K562 (cell line): Measurements from ENCODE around the gene FBN3. TPM values are rescaled to one million over a fixed set of nuclear protein-coding genes. Genes with fewer than 3 reads are reported as not detected.

Experiments
- ATAC-seq: fragments of 200-7000 bp; cut with Tn5 transposase; 3 replicates; pipeline ENCODE4 v1.9.1; 2020; ENCODE audit warnings: moderate library complexity
- BruUV-seq: library from RNA; stranded (reverse); fragments of 400-500 nt; replicated peaks from 2 replicates; lab custom pipeline; 2021; lab: Mats Ljungman, UMichigan
- CTCF ChIA-PET: fragments of 300-600 bp; formaldehyde crosslinking; extraction: SDS; loops from one replicate; lab custom pipeline; 2021; ENCODE audit warnings: low intra/inter-chr PET ratio; lab: Yijun Ruan, JAX
- POLR2A ChIA-PET: fragments of 300-600, 350-650 bp; sonication (Branson Sonifier 250); formaldehyde crosslinking; extraction: SDS; loops from one replicate; lab custom pipeline; 2021; ENCODE audit warnings: antibody characterized with exemption, inconsistent platforms; lab: Yijun Ruan, JAX
- DNase-seq, 4 experiments: peaks; one replicate each; pipeline versions ENCODE4 v3.0.0 to v3.0.0-alpha.2; 2011 to 2018; ENCODE audit warnings: low spot score in 3 of 4, mixed read lengths in 3 of 4; ENCODE audit errors: extremely low read depth in 1 of 4
- FAIRE-seq: peaks from 2 replicates; lab custom pipeline; 2011; peaks lifted over from hg19 to GRCh38; lab: Jason Lieb, UNC
- H2AFZ ChIP-seq: 2 replicates; pipeline ENCODE4 v1.6.0; 2011; ENCODE audit warnings: low read depth, low read length, control low read depth, inconsistent platforms
- H3K27ac ChIP-seq: fragments of 200-600 bp; 3 replicates; pipeline ENCODE4 v1.8.0; 2011; ENCODE audit warnings: low read depth, mild to moderate bottlenecking, control low read depth, inconsistent platforms, low read length, moderate library complexity, mixed read lengths; ENCODE audit errors: extremely low read depth
- H3K27me3 ChIP-seq, 2 experiments: fragments of 300-600 bp in 1 of 2; 2 replicates in 1 of 2; 3 replicates in 1 of 2; pipeline versions ENCODE4 v1.6.0 to v1.8.0; 2011; ENCODE audit warnings: inconsistent platforms in 2 of 2, low read length in 2 of 2, mild to moderate bottlenecking in 1 of 2, mixed read lengths in 1 of 2, moderate library complexity in 1 of 2; ENCODE audit not compliant: control insufficient read depth in 2 of 2, insufficient read depth in 2 of 2
- H3K36me3 ChIP-seq: fragments of 300-600 bp; 3 replicates; pipeline ENCODE4 v1.8.0; 2011; ENCODE audit warnings: mild to moderate bottlenecking, low read length, inconsistent platforms; ENCODE audit not compliant: control insufficient read depth, insufficient read depth
- H3K4me1 ChIP-seq, 2 experiments: fragments of 200-600 bp in 1 of 2; replicated peaks in 1 of 2; 2 replicates in 1 of 2; 3 replicates in 1 of 2; pipeline versions ENCODE4 v1.5.1 to v1.8.0; 2011; ENCODE audit warnings: inconsistent platforms in 2 of 2, low read length in 2 of 2, mild to moderate bottlenecking in 1 of 2, mixed read lengths in 1 of 2, moderate library complexity in 1 of 2; ENCODE audit not compliant: control insufficient read depth in 2 of 2, insufficient read depth in 2 of 2
- H3K4me2 ChIP-seq: 2 replicates; pipeline ENCODE4 v1.6.1; 2011; ENCODE audit warnings: low read length, control low read depth, inconsistent platforms, mixed read lengths; ENCODE audit not compliant: insufficient read depth
- H3K4me3 ChIP-seq: fragments of 200-600 bp; sonication (generic), shearing (Covaris generic); 2 replicates; pipeline ENCODE4 v1.5.1; 2016; ENCODE audit warnings: control low read depth, inconsistent platforms
- H3K79me2 ChIP-seq: fragments of 200-600 bp; 3 replicates; pipeline ENCODE4 v1.8.0; 2011; ENCODE audit warnings: low read length, inconsistent platforms; ENCODE audit not compliant: control insufficient read depth, insufficient read depth
- H3K9ac ChIP-seq, 2 experiments: 2 replicates each; pipeline versions ENCODE4 v1.6.0 to v1.6.1; 2011; ENCODE audit warnings: low read depth in 2 of 2, low read length in 2 of 2, control low read depth in 1 of 2, inconsistent platforms in 1 of 2, mild to moderate bottlenecking in 1 of 2, mixed read lengths in 1 of 2; ENCODE audit not compliant: insufficient read depth in 1 of 2
- H3K9me1 ChIP-seq: one replicate; pipeline ENCODE4 v1.6.0; 2011; ENCODE audit warnings: inconsistent platforms, mild to moderate bottlenecking, low read length, moderate library complexity; ENCODE audit not compliant: control insufficient read depth, insufficient read depth
- H3K9me3 ChIP-seq: replicated peaks from 2 replicates; pipeline ENCODE4 v1.5.1; 2011; ENCODE audit warnings: low read depth, low read length, inconsistent platforms; ENCODE audit not compliant: control insufficient read depth, insufficient read depth
- H4K20me1 ChIP-seq: replicated peaks from 2 replicates; pipeline ENCODE4 v1.6.1; 2011; ENCODE audit warnings: low read length, inconsistent platforms, mixed read lengths; ENCODE audit not compliant: control insufficient read depth, insufficient read depth
- CBFA2T3 ChIP-seq: fragments of 450-650 bp; IDR thresholded peaks from 2 replicates; pipeline ENCODE4 v1.6.1; 2017
- IFI16 ChIP-seq: fragments of 250-450 bp; sonication (Bioruptor Pico); IDR thresholded peaks from 2 replicates; pipeline ENCODE4 v2.1.2; 2022; ENCODE audit warnings: mild to moderate bottlenecking, inconsistent platforms
- PHF8 ChIP-seq: fragments of 200-600 bp; sonication (generic); IDR thresholded peaks from 2 replicates; pipeline ENCODE4 v1.6.1; 2012; ENCODE audit warnings: mixed run types, mild to moderate bottlenecking, inconsistent platforms, low read length, moderate library complexity, borderline replicate concordance
- PML ChIP-seq: IDR thresholded peaks from 2 replicates; pipeline ENCODE4 v1.6.1; 2012; ENCODE audit warnings: low read length, inconsistent platforms
- SRSF3 ChIP-seq: fragments of 200-400 bp; formaldehyde crosslinking; IDR thresholded peaks from 2 replicates; pipeline ENCODE4 v1.6.1; 2016; ENCODE audit warnings: mild to moderate bottlenecking, low read length, moderate library complexity; ENCODE audit not compliant: insufficient read depth
- ZNF175 ChIP-seq: fragments of 200-800 bp; sonication (Bioruptor generic); IDR thresholded peaks from 2 replicates; pipeline ENCODE4 v1.6.1; 2016; ENCODE audit warnings: low read depth, mild to moderate bottlenecking, missing genetic modification characterization, missing compliant biosample characterization
- WGBS: fragments of 100-300 bp; shearing (Covaris generic); methylation state at CpG from one replicate; pipeline ENCODE4 v1.1.6; 2016; ENCODE audit warnings: low coverage, mixed read lengths; ENCODE audit not compliant: insufficient coverage; ENCODE audit errors: missing lambda C conversion rate; 5-methylcytosine and 5-hydroxymethylcytosine counted together
- in situ Hi-C: fragments of 300-500 bp; cut with MboI; formaldehyde crosslinking; loops from 4 replicates; pipeline ENCODE4 v1.15.0; 2018; ENCODE audit warnings: inconsistent platforms, mixed read lengths
- intact Hi-C: fragments of 100-400 bp; cut with micrococcal nuclease; formaldehyde crosslinking; loops from 2 replicates; pipeline ENCODE4 v1.14.2; 2022
- polyA plus RNA-seq, 8 experiments: library from polyadenylated mRNA; depleted of rRNA in 4 of 8; stranded (reverse) in 5 of 8; unstranded in 3 of 8; fragments of >200 nt; fragmentation: Nextera tagmentation in 2 of 8; fragmentation: Illumina TruSeq in 1 of 8; extraction: Ambion mirVana in 2 of 8; extraction: Trizol in 1 of 8; gene quantifications; 2 replicates each; pipeline versions ENCODE4 v1.2.1 to v1.2.3, GENCODE V29; 2011 to 2014; ENCODE audit warnings: inconsistent platforms in 1 of 8, missing spikeins in 1 of 8
- total RNA-seq, 7 experiments: library from RNA; depleted of rRNA in 6 of 7; stranded (reverse); fragments of >200 nt in 6 of 7; fragmentation: Illumina TruSeq in 2 of 7; extraction: Trizol in 2 of 7; gene quantifications; 2 replicates each; pipeline versions ENCODE4 v1.2.1 to v1.2.3, GENCODE V29; 2011 to 2021; ENCODE audit warnings: low replicate concordance in 1 of 7
- TF ChIP-seq, protein P1 (sequence below): fragments of 450-650 bp; formaldehyde crosslinking; IDR thresholded peaks from 2 replicates; pipeline ENCODE4 v1.4.0; 2020; ENCODE audit warnings: mild to moderate bottlenecking, mixed read lengths
- TF ChIP-seq, protein P2 (sequence below): sonication (generic); formaldehyde crosslinking; IDR thresholded peaks from 2 replicates; pipeline ENCODE4 v1.5.0; 2020; ENCODE audit warnings: missing genetic modification reagents
- TF ChIP-seq, protein P3 (sequence below): IDR thresholded peaks from 2 replicates; pipeline ENCODE4 v1.6.1; 2016; ENCODE audit warnings: missing genetic modification characterization, missing compliant biosample characterization
- TF ChIP-seq, protein P4 (sequence below): fragments of 250-450 bp; sonication (Bioruptor Pico); IDR thresholded peaks from 2 replicates; pipeline ENCODE4 v1.4.0; 2020; ENCODE audit warnings: mild to moderate bottlenecking, moderate library complexity
- TF ChIP-seq, protein P5 (sequence below), 2 experiments: fragments of 200-800 bp in 1 of 2; sonication (Bioruptor generic) in 1 of 2; sonication (generic) in 1 of 2; formaldehyde crosslinking in 1 of 2; IDR thresholded peaks in 1 of 2; conservative IDR thresholded peaks in 1 of 2; 2 replicates each; pipeline versions ENCODE4 v1.5.0 to v1.6.1; 2016 to 2020; ENCODE audit warnings: missing compliant biosample characterization in 1 of 2, missing genetic modification characterization in 1 of 2, missing genetic modification reagents in 1 of 2

FBN3 gene
- total and polyA plus RNA-seq, 9 of the 15 experiments (the other 6 are each of a cell fraction or from before 2014, with no cell fraction given) = under 0.01 to 0.29 (median 0.01) TPM; not detected in 4

DNA sequence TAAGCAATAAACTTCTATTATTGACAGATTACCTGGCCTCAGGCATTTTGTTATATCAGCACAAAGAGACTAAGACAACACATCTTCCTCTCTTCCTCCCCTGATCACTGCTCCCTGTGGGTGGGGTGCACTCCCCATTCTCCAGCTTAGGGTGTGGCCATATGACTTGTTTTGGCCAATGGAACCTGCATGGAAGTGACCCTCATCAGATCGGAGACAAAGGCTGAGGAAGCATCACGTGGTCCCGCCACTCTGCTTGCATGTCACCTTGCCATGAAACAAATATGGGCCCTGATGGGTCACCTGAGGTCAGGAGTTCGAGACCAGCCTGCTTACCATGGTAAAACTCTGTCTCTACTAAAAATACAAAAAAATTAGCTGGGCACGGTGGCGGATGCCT lies 110.6 kb downstream of the FBN3 start (continued):
- TF ChIP-seq, protein P1, sequence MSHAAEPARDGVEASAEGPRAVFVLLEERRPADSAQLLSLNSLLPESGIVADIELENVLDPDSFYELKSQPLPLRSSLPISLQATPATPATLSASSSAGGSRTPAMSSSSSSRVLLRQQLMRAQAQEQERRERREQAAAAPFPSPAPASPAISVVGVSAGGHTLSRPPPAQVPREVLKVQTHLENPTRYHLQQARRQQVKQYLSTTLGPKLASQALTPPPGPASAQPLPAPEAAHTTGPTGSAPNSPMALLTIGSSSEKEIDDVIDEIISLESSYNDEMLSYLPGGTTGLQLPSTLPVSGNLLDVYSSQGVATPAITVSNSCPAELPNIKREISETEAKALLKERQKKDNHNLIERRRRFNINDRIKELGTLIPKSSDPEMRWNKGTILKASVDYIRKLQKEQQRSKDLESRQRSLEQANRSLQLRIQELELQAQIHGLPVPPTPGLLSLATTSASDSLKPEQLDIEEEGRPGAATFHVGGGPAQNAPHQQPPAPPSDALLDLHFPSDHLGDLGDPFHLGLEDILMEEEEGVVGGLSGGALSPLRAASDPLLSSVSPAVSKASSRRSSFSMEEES (CRISPR knock-in tag) = peak; percentile 21; the same call in 1 of the 2 replicates
- no peak for TF ChIP-seq ZNF175 (CRISPR knock-in tag)
- TF ChIP-seq, protein P2, sequence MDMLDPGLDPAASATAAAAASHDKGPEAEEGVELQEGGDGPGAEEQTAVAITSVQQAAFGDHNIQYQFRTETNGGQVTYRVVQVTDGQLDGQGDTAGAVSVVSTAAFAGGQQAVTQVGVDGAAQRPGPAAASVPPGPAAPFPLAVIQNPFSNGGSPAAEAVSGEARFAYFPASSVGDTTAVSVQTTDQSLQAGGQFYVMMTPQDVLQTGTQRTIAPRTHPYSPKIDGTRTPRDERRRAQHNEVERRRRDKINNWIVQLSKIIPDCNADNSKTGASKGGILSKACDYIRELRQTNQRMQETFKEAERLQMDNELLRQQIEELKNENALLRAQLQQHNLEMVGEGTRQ (CRISPR knock-in tag) = peak; percentile 71

DNA sequence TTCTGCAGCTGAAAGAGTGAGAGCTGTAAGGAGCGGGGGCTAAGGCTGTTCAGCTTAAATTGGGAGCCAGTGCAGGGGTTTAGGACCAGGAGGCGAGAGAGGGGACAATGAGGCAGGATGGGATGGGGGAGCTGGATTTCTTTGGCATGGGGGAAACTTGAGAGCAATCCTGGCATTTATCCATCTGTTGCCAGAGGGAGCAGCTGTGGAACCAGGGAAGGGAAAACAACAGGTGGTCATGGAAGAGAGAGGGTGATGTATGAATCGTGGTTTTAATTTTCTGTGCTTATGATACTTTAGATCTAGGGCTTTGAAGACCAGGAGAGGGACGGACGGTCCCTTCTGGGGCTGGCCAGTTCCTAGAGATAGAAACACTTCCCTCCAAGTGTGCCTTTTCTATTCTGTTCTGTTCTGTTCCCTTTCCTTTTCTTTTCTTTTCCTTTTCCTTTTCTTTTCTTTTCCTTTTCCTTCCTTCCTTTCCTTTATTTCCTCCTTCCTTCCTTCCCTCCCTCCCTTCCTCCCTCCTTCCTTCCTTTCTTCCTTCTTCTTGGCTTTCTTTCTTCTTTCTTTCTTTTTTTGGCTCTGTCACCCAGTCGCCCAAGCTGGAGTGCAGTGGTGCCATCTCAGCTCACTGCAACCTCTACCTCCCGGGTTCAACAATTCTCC lies 112.8 kb downstream of the FBN3 start:
- ChIA-PET CTCF (no interaction called here), POLR2A (interaction anchor here (0.7 to 1.8 kb wide), 4 partner anchors 10 to 30 kb away, joined by 3 to 10 read pairs (median 4); no protein-coding TSS in a partner anchor)
- peaks cover 3% of the 10 kb centered on the region; the same call in 1 of the 2 replicates for H3K9me3 ChIP-seq
- 76% methylated on average over 6 of the region's 7 CpGs for WGBS
- intact Hi-C loops (no loop called here), in situ Hi-C loops (no loop called here)
- DNase-seq (no peak), ATAC-seq (no peak), FAIRE-seq (no peak)
- H3K79me2 ChIP-seq = no peaks in the 10 kb centered on the region
- no peaks in the 10 kb centered on the region for H3K9me1 ChIP-seq
- H4K20me1 ChIP-seq = no peaks in the 10 kb centered on the region
- peaks cover 28 to 37% of the 10 kb centered on the region in 2 experiments for H3K4me1 ChIP-seq
- peak overlapping the region in 1 of 2 experiments; percentile 31; a peak in 1 of 4 replicates for H3K9ac ChIP-seq
- peak overlapping the region; percentile 45; the same call in 2 of the 3 replicates for H3K27ac ChIP-seq
- peak overlapping the region; percentile 21; the same call in 1 of the 2 replicates for H3K4me2 ChIP-seq
- no peaks in the 10 kb centered on the region for H3K36me3 ChIP-seq
- no peak overlapping the region for H3K4me3 ChIP-seq
- H2AFZ ChIP-seq = peak overlapping the region; percentile 82
- no TSS peak for BruUV-seq
- H3K27me3 ChIP-seq = no peaks in the 10 kb centered on the region
- no peak for TF ChIP-seq PHF8
- TF ChIP-seq, protein P3, sequence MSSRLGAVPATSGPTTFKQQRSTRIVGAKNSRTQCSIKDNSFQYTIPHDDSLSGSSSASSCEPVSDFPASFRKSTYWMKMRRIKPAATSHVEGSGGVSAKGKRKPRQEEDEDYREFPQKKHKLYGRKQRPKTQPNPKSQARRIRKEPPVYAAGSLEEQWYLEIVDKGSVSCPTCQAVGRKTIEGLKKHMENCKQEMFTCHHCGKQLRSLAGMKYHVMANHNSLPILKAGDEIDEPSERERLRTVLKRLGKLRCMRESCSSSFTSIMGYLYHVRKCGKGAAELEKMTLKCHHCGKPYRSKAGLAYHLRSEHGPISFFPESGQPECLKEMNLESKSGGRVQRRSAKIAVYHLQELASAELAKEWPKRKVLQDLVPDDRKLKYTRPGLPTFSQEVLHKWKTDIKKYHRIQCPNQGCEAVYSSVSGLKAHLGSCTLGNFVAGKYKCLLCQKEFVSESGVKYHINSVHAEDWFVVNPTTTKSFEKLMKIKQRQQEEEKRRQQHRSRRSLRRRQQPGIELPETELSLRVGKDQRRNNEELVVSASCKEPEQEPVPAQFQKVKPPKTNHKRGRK = peak; percentile 94
- TF ChIP-seq CBFA2T3 = 0 out of 2 replicates have a peak, but pooled peaks have one; percentile 1
- TF ChIP-seq, protein P4, sequence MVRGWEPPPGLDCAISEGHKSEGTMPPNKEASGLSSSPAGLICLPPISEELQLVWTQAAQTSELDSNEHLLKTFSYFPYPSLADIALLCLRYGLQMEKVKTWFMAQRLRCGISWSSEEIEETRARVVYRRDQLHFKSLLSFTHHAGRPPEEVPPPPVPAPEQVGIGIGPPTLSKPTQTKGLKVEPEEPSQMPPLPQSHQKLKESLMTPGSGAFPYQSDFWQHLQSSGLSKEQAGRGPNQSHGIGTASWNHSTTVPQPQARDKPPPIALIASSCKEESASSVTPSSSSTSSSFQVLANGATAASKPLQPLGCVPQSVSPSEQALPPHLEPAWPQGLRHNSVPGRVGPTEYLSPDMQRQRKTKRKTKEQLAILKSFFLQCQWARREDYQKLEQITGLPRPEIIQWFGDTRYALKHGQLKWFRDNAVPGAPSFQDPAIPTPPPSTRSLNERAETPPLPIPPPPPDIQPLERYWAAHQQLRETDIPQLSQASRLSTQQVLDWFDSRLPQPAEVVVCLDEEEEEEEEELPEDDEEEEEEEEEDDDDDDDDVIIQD (CRISPR knock-in tag) = no peak
- no peak for TF ChIP-seq IFI16 (CRISPR knock-in tag)
- TF ChIP-seq, protein P5, sequence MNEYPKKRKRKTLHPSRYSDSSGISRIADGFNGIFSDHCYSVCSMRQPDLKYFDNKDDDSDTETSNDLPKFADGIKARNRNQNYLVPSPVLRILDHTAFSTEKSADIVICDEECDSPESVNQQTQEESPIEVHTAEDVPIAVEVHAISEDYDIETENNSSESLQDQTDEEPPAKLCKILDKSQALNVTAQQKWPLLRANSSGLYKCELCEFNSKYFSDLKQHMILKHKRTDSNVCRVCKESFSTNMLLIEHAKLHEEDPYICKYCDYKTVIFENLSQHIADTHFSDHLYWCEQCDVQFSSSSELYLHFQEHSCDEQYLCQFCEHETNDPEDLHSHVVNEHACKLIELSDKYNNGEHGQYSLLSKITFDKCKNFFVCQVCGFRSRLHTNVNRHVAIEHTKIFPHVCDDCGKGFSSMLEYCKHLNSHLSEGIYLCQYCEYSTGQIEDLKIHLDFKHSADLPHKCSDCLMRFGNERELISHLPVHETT (CRISPR knock-in tag; conservative IDR thresholded peaks at IDR 0.05 in 1 of 2, IDR thresholded peaks at IDR 0.05 in 1 of 2) = no peak
- TF ChIP-seq SRSF3 = no peak
- TF ChIP-seq PML = no peak
